ENCODE data around the gene STK40.

The STK40 gene

GRCh38 chr1:36398370-36398977 is 12.8 kb upstream of the STK40 start:
- H3K27me3 ChIP-seq (ENCODE audit: control insufficient read depth, insufficient read depth, low read length) = no peaks in the 10 kb centered on the region

GRCh38 chr1:36397378-36398230 is 11.9 kb upstream of the STK40 start, which contains the start of gene LSM10:
TSS of gene LSM10 (minus strand) at chr1:36397908. CDS start at chr1:36394129, 3,779 bp downstream.
- Histone ChIP-seq H3K4me1 (ENCODE audit: control insufficient read depth, insufficient read depth, low read length) (peaks cover 7% of the 10 kb centered on the region), H3K27me3 (ENCODE audit: control insufficient read depth, insufficient read depth, low read length) (no peaks in the 10 kb centered on the region), H3K4me3 (ENCODE audit: low read length) (peak within 1 kb of the TSS; percentile 87), H3K9me3 (ENCODE audit: control insufficient read depth, insufficient read depth, low read length) (no peaks in the 10 kb centered on the region), H3K27ac (ENCODE audit: low read length) (no peak within 1 kb of the TSS), H3K36me3 (ENCODE audit: control insufficient read depth, insufficient read depth, low read length) (peaks cover 9% of the 10 kb centered on the region)
- no CpG with 5 or more reads among the region's 60 CpGs for WGBS (ENCODE audit: insufficient coverage, insufficient read length)
- no peak for DNase-seq (ENCODE audit: low read depth, low spot score)

More at GRCh38 chr1:36398370-36398977, 12.8 kb upstream of the STK40 start:
- H3K9me3 ChIP-seq (ENCODE audit: control insufficient read depth, insufficient read depth, low read length) = no peaks in the 10 kb centered on the region
- H3K4me3 ChIP-seq (ENCODE audit: low read length) = no peak overlapping the region
- H3K36me3 ChIP-seq (ENCODE audit: control insufficient read depth, insufficient read depth, low read length) = peaks cover 6% of the 10 kb centered on the region
- H3K27ac ChIP-seq (ENCODE audit: low read length) = no peak overlapping the region
- no peak for DNase-seq (ENCODE audit: low read depth, low spot score)
- WGBS (ENCODE audit: insufficient coverage, insufficient read length) = no CpG with 5 or more reads among the region's 7 CpGs
- peaks cover 7% of the 10 kb centered on the region for H3K4me1 ChIP-seq (ENCODE audit: control insufficient read depth, insufficient read depth, low read length)

GRCh38 chr1:36397083-36397377 is 11.3 kb upstream of the STK40 start:
- H3K9me3 ChIP-seq (ENCODE audit: control insufficient read depth, insufficient read depth, low read length) = no peaks in the 10 kb centered on the region
- H3K36me3 ChIP-seq (ENCODE audit: control insufficient read depth, insufficient read depth, low read length) = peaks cover 9% of the 10 kb centered on the region
- WGBS (ENCODE audit: insufficient coverage, insufficient read length) = no CpG with 5 or more reads among the region's 5 CpGs
- peaks cover 6% of the 10 kb centered on the region for H3K4me1 ChIP-seq (ENCODE audit: control insufficient read depth, insufficient read depth, low read length)
- H3K27me3 ChIP-seq (ENCODE audit: control insufficient read depth, insufficient read depth, low read length) = no peaks in the 10 kb centered on the region
- no peak for DNase-seq (ENCODE audit: low read depth, low spot score)
- H3K27ac ChIP-seq (ENCODE audit: low read length) = no peak overlapping the region
- H3K4me3 ChIP-seq (ENCODE audit: low read length) = peak overlapping the region; percentile 87

- Histone ChIP-seq H3K9me3 (ENCODE audit: control insufficient read depth, insufficient read depth, low read length) (no peaks in the 10 kb centered on the region), H3K27ac (ENCODE audit: low read length) (no peak overlapping the region), H3K4me1 (ENCODE audit: control insufficient read depth, insufficient read depth, low read length) (peaks cover 2% of the 10 kb centered on the region), H3K27me3 (ENCODE audit: control insufficient read depth, insufficient read depth, low read length) (no peaks in the 10 kb centered on the region), H3K4me3 (ENCODE audit: low read length) (no peak overlapping the region), H3K36me3 (ENCODE audit: control insufficient read depth, insufficient read depth, low read length) (peaks cover 9% of the 10 kb centered on the region)
- WGBS (ENCODE audit: insufficient coverage, insufficient read length) = no CpG with 5 or more reads among the region's 6 CpGs
- DNase-seq (ENCODE audit: low read depth, low spot score) = no peak
These were observed 10.6 kb upstream of the STK40 start for GRCh38 chr1:36396359-36396758.

- no CpG with 5 or more reads among the region's 19 CpGs for WGBS (ENCODE audit: insufficient coverage, insufficient read length)
- Histone ChIP-seq H3K27me3 (ENCODE audit: control insufficient read depth, insufficient read depth, low read length) (no peaks in the 10 kb centered on the region), H3K27ac (ENCODE audit: low read length) (no peak overlapping the region), H3K4me3 (ENCODE audit: low read length) (no peak overlapping the region), H3K9me3 (ENCODE audit: control insufficient read depth, insufficient read depth, low read length) (no peaks in the 10 kb centered on the region), H3K36me3 (ENCODE audit: control insufficient read depth, insufficient read depth, low read length) (peaks cover 9% of the 10 kb centered on the region), H3K4me1 (ENCODE audit: control insufficient read depth, insufficient read depth, low read length) (no peaks in the 10 kb centered on the region)
- DNase-seq (ENCODE audit: low read depth, low spot score) = no peak
These were observed 8.0 kb upstream of the STK40 start for GRCh38 chr1:36393686-36394085.

GRCh38 chr1:36392836-36393235 is 7.1 kb upstream of the STK40 start:
- Histone ChIP-seq H3K4me3 (ENCODE audit: low read length) (no peak overlapping the region), H3K27me3 (ENCODE audit: control insufficient read depth, insufficient read depth, low read length) (no peaks in the 10 kb centered on the region), H3K9me3 (ENCODE audit: control insufficient read depth, insufficient read depth, low read length) (no peaks in the 10 kb centered on the region), H3K4me1 (ENCODE audit: control insufficient read depth, insufficient read depth, low read length) (no peaks in the 10 kb centered on the region), H3K27ac (ENCODE audit: low read length) (no peak overlapping the region), H3K36me3 (ENCODE audit: control insufficient read depth, insufficient read depth, low read length) (peaks cover 9% of the 10 kb centered on the region)
- no CpG with 5 or more reads among the region's 4 CpGs for WGBS (ENCODE audit: insufficient coverage, insufficient read length)
- no peak for DNase-seq (ENCODE audit: low read depth, low spot score)

GRCh38 chr1:36391271-36391670 is 5.5 kb upstream of the STK40 start:
- Histone ChIP-seq H3K9me3 (ENCODE audit: control insufficient read depth, insufficient read depth, low read length) (no peaks in the 10 kb centered on the region), H3K27ac (ENCODE audit: low read length) (no peak overlapping the region), H3K27me3 (ENCODE audit: control insufficient read depth, insufficient read depth, low read length) (no peaks in the 10 kb centered on the region), H3K4me3 (ENCODE audit: low read length) (no peak overlapping the region), H3K4me1 (ENCODE audit: control insufficient read depth, insufficient read depth, low read length) (peaks cover 4% of the 10 kb centered on the region), H3K36me3 (ENCODE audit: control insufficient read depth, insufficient read depth, low read length) (peaks cover 9% of the 10 kb centered on the region)
- WGBS (ENCODE audit: insufficient coverage, insufficient read length) = no CpG with 5 or more reads among the region's 8 CpGs
- no peak for DNase-seq (ENCODE audit: low read depth, low spot score)

- peaks cover 9% of the 10 kb centered on the region for H3K36me3 ChIP-seq (ENCODE audit: control insufficient read depth, insufficient read depth, low read length)
- no peaks in the 10 kb centered on the region for H3K9me3 ChIP-seq (ENCODE audit: control insufficient read depth, insufficient read depth, low read length)
- H3K4me3 ChIP-seq (ENCODE audit: low read length) = no peak overlapping the region
- no peak overlapping the region for H3K27ac ChIP-seq (ENCODE audit: low read length)
- WGBS (ENCODE audit: insufficient coverage, insufficient read length) = no CpG with 5 or more reads among the region's 2 CpGs
- H3K4me1 ChIP-seq (ENCODE audit: control insufficient read depth, insufficient read depth, low read length) = peaks cover 4% of the 10 kb centered on the region
- no peaks in the 10 kb centered on the region for H3K27me3 ChIP-seq (ENCODE audit: control insufficient read depth, insufficient read depth, low read length)
- DNase-seq (ENCODE audit: low read depth, low spot score) = no peak
These were observed 4.7 kb upstream of the STK40 start for GRCh38 chr1:36390411-36390810.

- Histone ChIP-seq H3K36me3 (ENCODE audit: control insufficient read depth, insufficient read depth, low read length) (peaks cover 9% of the 10 kb centered on the region), H3K27me3 (ENCODE audit: control insufficient read depth, insufficient read depth, low read length) (no peaks in the 10 kb centered on the region), H3K27ac (ENCODE audit: low read length) (no peak overlapping the region), H3K9me3 (ENCODE audit: control insufficient read depth, insufficient read depth, low read length) (no peaks in the 10 kb centered on the region), H3K4me1 (ENCODE audit: control insufficient read depth, insufficient read depth, low read length) (peaks cover 4% of the 10 kb centered on the region), H3K4me3 (ENCODE audit: low read length) (no peak overlapping the region)
- WGBS (ENCODE audit: insufficient coverage, insufficient read length) = no CpG with 5 or more reads among the region's 1 CpG
- no peak for DNase-seq (ENCODE audit: low read depth, low spot score)
These were observed 4.3 kb upstream of the STK40 start for GRCh38 chr1:36389999-36390398.

- no CpG with 5 or more reads among the region's 2 CpGs for WGBS (ENCODE audit: insufficient coverage, insufficient read length)
- Histone ChIP-seq H3K36me3 (ENCODE audit: control insufficient read depth, insufficient read depth, low read length) (peaks cover 9% of the 10 kb centered on the region), H3K27ac (ENCODE audit: low read length) (no peak overlapping the region), H3K4me3 (ENCODE audit: low read length) (no peak overlapping the region), H3K4me1 (ENCODE audit: control insufficient read depth, insufficient read depth, low read length) (peaks cover 4% of the 10 kb centered on the region), H3K9me3 (ENCODE audit: control insufficient read depth, insufficient read depth, low read length) (no peaks in the 10 kb centered on the region), H3K27me3 (ENCODE audit: control insufficient read depth, insufficient read depth, low read length) (no peaks in the 10 kb centered on the region)
- DNase-seq (ENCODE audit: low read depth, low spot score) = no peak
These were observed 3.5 kb upstream of the STK40 start for GRCh38 chr1:36389261-36389660.
